SK-N-SH (cell line): ENCODE results near the gene TRAPPC2L. TPM values are rescaled to one million over a fixed set of nuclear protein-coding genes. Genes with fewer than 3 reads are reported as not detected.

Experiments used
- CTCF ChIA-PET: fragments of 300-600, 350-600 bp; formaldehyde crosslinking; extraction: SDS; loops from one replicate; lab custom pipeline; 2021; lab: Yijun Ruan, JAX
- POLR2A ChIA-PET: fragments of 350-600 bp; sonication (Branson Sonifier 250); formaldehyde crosslinking; extraction: SDS; loops from one replicate; lab custom pipeline; 2020; ENCODE audit warnings: antibody characterized with exemption, inconsistent platforms; lab: Yijun Ruan, JAX
- DNase-seq: peaks from one replicate; pipeline ENCODE4 v3.0.0; 2012
- H2AFZ ChIP-seq: fragments of 200-600 bp; sonication (generic); 2 replicates; pipeline ENCODE4 v1.8.1; 2016; ENCODE audit warnings: antibody characterized with exemption, mild to moderate bottlenecking, low read depth
- H3F3A ChIP-seq: fragments of 200-600 bp; sonication (generic); replicated peaks from 2 replicates; pipeline ENCODE3; 2016; ENCODE audit warnings: antibody characterized with exemption, mild to moderate bottlenecking; ENCODE audit not compliant: insufficient read depth
- H3K27ac ChIP-seq, 2 experiments: fragments of 200-500 bp in 1 of 2; fragments of 200-600 bp in 1 of 2; sonication (Bioruptor generic) in 1 of 2; sonication (generic), shearing (Covaris generic) in 1 of 2; 2 replicates each; pipeline versions ENCODE4 v1.5.1 to v1.6.1; 2014 to 2016; ENCODE audit warnings: low read depth in 2 of 2, inconsistent platforms in 1 of 2, low read length in 1 of 2, mild to moderate bottlenecking in 1 of 2, mixed read lengths in 1 of 2
- H3K27me3 ChIP-seq: fragments of 200-600 bp; sonication (generic), shearing (Covaris generic); 2 replicates; pipeline ENCODE4 v1.6.1; 2016; ENCODE audit warnings: mixed run types; ENCODE audit not compliant: insufficient read depth
- H3K36me3 ChIP-seq, 2 experiments: fragments of 200-500 bp in 1 of 2; fragments of 200-600 bp in 1 of 2; sonication (Bioruptor generic) in 1 of 2; sonication (generic) in 1 of 2; replicated peaks in 1 of 2; 2 replicates each; pipeline versions ENCODE3 to v1.5.1; 2014 to 2016; ENCODE audit warnings: low read length in 1 of 2, mild to moderate bottlenecking in 1 of 2; ENCODE audit not compliant: insufficient read depth in 2 of 2, control insufficient read depth in 1 of 2
- H3K4me1 ChIP-seq, 2 experiments: fragments of 200-500 bp in 1 of 2; fragments of 200-600 bp in 1 of 2; sonication (Bioruptor generic) in 1 of 2; sonication (generic), shearing (Covaris generic) in 1 of 2; 2 replicates each; pipeline versions ENCODE4 v1.5.1 to v1.6.1; 2014 to 2016; ENCODE audit warnings: low read depth in 1 of 2, low read length in 1 of 2, mixed run types in 1 of 2; ENCODE audit not compliant: insufficient read depth in 2 of 2, control insufficient read depth in 1 of 2
- H3K4me2 ChIP-seq: fragments of 200-600 bp; sonication (generic), shearing (Covaris generic); 2 replicates; pipeline ENCODE4 v1.6.1; 2017; ENCODE audit warnings: mixed run types
- H3K4me3 ChIP-seq, 2 experiments: fragments of 200-500 bp in 1 of 2; fragments of 200-600 bp in 1 of 2; sonication (Bioruptor generic) in 1 of 2; sonication (generic), shearing (Covaris generic) in 1 of 2; 2 replicates each; pipeline versions ENCODE4 v1.5.1 to v1.8.1; 2014 to 2016; ENCODE audit warnings: low read depth in 2 of 2, inconsistent platforms in 1 of 2, low read length in 1 of 2, mild to moderate bottlenecking in 1 of 2, mixed read lengths in 1 of 2, moderate library complexity in 1 of 2
- H3K79me2 ChIP-seq: fragments of 200-600 bp; sonication (generic); 2 replicates; pipeline ENCODE4 v1.8.1; 2017; ENCODE audit warnings: mild to moderate bottlenecking; ENCODE audit not compliant: insufficient read depth
- H3K9ac ChIP-seq: fragments of 200-600 bp; sonication (generic); 2 replicates; pipeline ENCODE4 v1.6.1; 2017; ENCODE audit warnings: mixed run types
- H3K9me2 ChIP-seq: fragments of 200-600 bp; sonication (generic); 2 replicates; pipeline ENCODE4 v1.6.1; 2017; ENCODE audit warnings: mixed run types
- H3K9me3 ChIP-seq: fragments of 200-600 bp; sonication (generic); 2 replicates; pipeline ENCODE4 v1.6.1; 2017; ENCODE audit warnings: mixed run types, mild to moderate bottlenecking, moderate library complexity
- H4K20me1 ChIP-seq: fragments of 200-600 bp; sonication (generic); 2 replicates; pipeline ENCODE4 v1.6.1; 2017; ENCODE audit warnings: mild to moderate bottlenecking, mixed run types; ENCODE audit not compliant: insufficient read depth
- CHD2 ChIP-seq: fragments of 150-350 bp; IDR thresholded peaks from 2 replicates; pipeline ENCODE4 v1.6.1; 2018; ENCODE audit warnings: low read length; ENCODE audit not compliant: partially characterized antibody
- EP300 ChIP-seq, 2 experiments: IDR thresholded peaks; 2 replicates each; pipeline versions ENCODE4 v1.4.0 to v1.6.1; 2012; ENCODE audit warnings: borderline replicate concordance in 1 of 2, low read depth in 1 of 2, low read length in 1 of 2
- EZH2phosphoT487 ChIP-seq: fragments of 200-600 bp; sonication (generic); IDR thresholded peaks from 2 replicates; pipeline ENCODE4 v1.6.1; 2017; ENCODE audit warnings: low read depth, mixed run types, mild to moderate bottlenecking, antibody characterized with exemption, moderate library complexity, borderline replicate concordance
- GABPA ChIP-seq: IDR thresholded peaks from 2 replicates; pipeline ENCODE4 v1.4.0; 2012; ENCODE audit warnings: low read depth, mild to moderate bottlenecking
- GATA2 ChIP-seq: sonication (generic); formaldehyde crosslinking; IDR thresholded peaks from 2 replicates; pipeline ENCODE4 v1.5.0; 2020; ENCODE audit warnings: mild to moderate bottlenecking, missing genetic modification reagents
- JUND ChIP-seq: IDR thresholded peaks from 2 replicates; pipeline ENCODE4 v1.4.0; 2012
- NRF1 ChIP-seq: IDR thresholded peaks from 2 replicates; pipeline ENCODE4 v1.6.1; 2012; ENCODE audit warnings: low read depth, mild to moderate bottlenecking, low read length
- RAD21 ChIP-seq: IDR thresholded peaks from 2 replicates; pipeline ENCODE4 v1.6.1; 2012; ENCODE audit warnings: mild to moderate bottlenecking, low read length
- RXRA ChIP-seq: IDR thresholded peaks from 2 replicates; pipeline ENCODE4 v1.4.0; 2012; ENCODE audit warnings: low read depth, mild to moderate bottlenecking, borderline replicate concordance
- SIN3A ChIP-seq: IDR thresholded peaks from 2 replicates; pipeline ENCODE4 v1.6.1; 2012; ENCODE audit warnings: low read depth, mild to moderate bottlenecking, low read length, moderate library complexity, borderline replicate concordance
- TEAD4 ChIP-seq: IDR thresholded peaks from 2 replicates; pipeline ENCODE4 v1.4.0; 2012; ENCODE audit warnings: mild to moderate bottlenecking, borderline replicate concordance; ENCODE audit not compliant: insufficient read depth
- WGBS: methylation state at CpG from one replicate; pipeline ENCODE4 v1.1.6; 2017; ENCODE audit warnings: low lambda C conversion rate; 5-methylcytosine and 5-hydroxymethylcytosine counted together
- polyA plus RNA-seq, 3 experiments: library from polyadenylated mRNA; depleted of rRNA; stranded (reverse); fragments of >200 nt; gene quantifications; 2 replicates each; pipeline ENCODE4 v1.2.3, GENCODE V29; 2012
- TF ChIP-seq, protein P1 (sequence below): IDR thresholded peaks from 2 replicates; pipeline ENCODE4 v1.4.0; 2012; ENCODE audit warnings: low read depth
- TF ChIP-seq, protein P2 (sequence below): IDR thresholded peaks from 2 replicates; pipeline ENCODE4 v1.4.0; 2012; ENCODE audit warnings: low read depth, borderline replicate concordance
- TF ChIP-seq, protein P3 (sequence below): IDR thresholded peaks from 2 replicates; pipeline ENCODE4 v1.4.0; 2012; ENCODE audit warnings: low read depth, borderline replicate concordance

TRAPPC2L gene
- polyA plus RNA-seq, 1 of the 3 experiments (the other 2 are of a cell fraction) = 73.9 TPM

DNA sequence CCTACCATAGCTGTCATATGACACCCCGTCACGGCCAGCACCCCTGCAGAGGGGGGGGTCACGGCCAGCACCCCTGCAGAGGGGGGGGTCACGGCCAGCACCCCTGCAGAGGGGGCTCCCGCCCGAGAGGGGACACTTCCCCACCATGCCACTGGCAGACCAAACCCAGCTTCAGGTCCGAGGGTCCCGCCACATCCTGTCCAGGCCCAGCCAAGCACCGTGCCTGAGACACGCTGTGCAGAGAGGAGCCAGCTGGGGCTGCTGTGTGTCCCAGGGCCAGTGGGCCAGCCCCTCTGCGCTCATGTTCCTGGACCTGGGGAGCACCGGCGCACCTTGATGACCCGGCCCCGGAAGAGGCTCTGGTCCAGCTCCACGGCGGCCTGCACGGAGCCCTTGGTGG lies 7.6 kb downstream of the TRAPPC2L start:
- DNase-seq = no peak
- Histone ChIP-seq H3K9ac (no peak overlapping the region), H3K27ac (no peak overlapping the region), H3K4me2 (no peak overlapping the region), H3K9me2 (no peaks in the 10 kb centered on the region), H3K9me3 (no peaks in the 10 kb centered on the region), H3F3A (no peaks in the 10 kb centered on the region), H3K36me3 (peaks cover 3 to 22% of the 10 kb centered on the region in 2 experiments), H3K4me3 (no peak overlapping the region), H4K20me1 (no peaks in the 10 kb centered on the region), H2AFZ (no peak overlapping the region), H3K27me3 (peaks cover 23% of the 10 kb centered on the region), H3K4me1 (no peaks in the 10 kb centered on the region), H3K79me2 (no peaks in the 10 kb centered on the region)
- ChIA-PET CTCF (interaction anchor here (0.6 to 1.6 kb wide), 5 partner anchors 9 to 303 kb away, joined by 3 to 7 read pairs (median 3); no protein-coding TSS in a partner anchor), POLR2A (no interaction called here)
- TF ChIP-seq GABPA (no peak), TEAD4 (no peak), EP300 (IDR thresholded peaks at IDR 0.05; ENCODE audit: borderline replicate concordance in 1 of 2, low read depth in 1 of 2, low read length in 1 of 2) (no peak)
- 84% methylated on average over 5 of the region's 18 CpGs for WGBS

DNA sequence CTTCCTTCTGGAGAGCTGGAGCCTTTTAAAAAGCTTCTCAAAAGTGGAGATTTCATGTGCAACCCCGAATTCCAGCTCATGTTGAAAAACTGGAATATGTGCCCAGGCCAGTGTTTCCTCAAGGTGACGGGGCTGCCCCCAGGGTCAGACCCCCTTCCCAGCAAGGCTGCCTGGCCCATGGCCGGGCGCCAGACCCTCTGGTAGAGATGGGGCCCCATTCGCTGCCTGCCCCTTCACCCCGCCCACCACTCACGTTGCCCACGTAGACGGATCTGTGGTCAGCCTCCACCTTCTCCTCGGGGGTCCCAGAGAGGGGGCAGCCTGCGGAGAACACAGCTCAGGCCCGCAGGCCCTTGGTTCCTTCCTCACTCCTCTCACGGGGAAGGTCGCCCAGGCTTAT lies 8.4 kb downstream of the TRAPPC2L start:
- no peak overlapping the region for H3K4me2 ChIP-seq
- no peak overlapping the region for H3K27ac ChIP-seq
- no peaks in the 10 kb centered on the region for H3K9me3 ChIP-seq
- H3K4me3 ChIP-seq = no peak overlapping the region
- H2AFZ ChIP-seq = no peak overlapping the region
- H3K4me1 ChIP-seq = no peaks in the 10 kb centered on the region
- POLR2A ChIA-PET = no interaction called here
- no peak overlapping the region for H3K9ac ChIP-seq
- no peaks in the 10 kb centered on the region for H3F3A ChIP-seq
- WGBS = 29% methylated on average over 1 of the region's 14 CpGs
- H3K79me2 ChIP-seq = no peaks in the 10 kb centered on the region
- no peak for DNase-seq
- no peak for TF ChIP-seq SIN3A
- no peak for TF ChIP-seq EP300 (IDR thresholded peaks at IDR 0.05; ENCODE audit: borderline replicate concordance in 1 of 2, low read depth in 1 of 2, low read length in 1 of 2)
- TF ChIP-seq, protein P1, sequence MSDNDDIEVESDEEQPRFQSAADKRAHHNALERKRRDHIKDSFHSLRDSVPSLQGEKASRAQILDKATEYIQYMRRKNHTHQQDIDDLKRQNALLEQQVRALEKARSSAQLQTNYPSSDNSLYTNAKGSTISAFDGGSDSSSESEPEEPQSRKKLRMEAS = no peak
- TF ChIP-seq, protein P2, sequence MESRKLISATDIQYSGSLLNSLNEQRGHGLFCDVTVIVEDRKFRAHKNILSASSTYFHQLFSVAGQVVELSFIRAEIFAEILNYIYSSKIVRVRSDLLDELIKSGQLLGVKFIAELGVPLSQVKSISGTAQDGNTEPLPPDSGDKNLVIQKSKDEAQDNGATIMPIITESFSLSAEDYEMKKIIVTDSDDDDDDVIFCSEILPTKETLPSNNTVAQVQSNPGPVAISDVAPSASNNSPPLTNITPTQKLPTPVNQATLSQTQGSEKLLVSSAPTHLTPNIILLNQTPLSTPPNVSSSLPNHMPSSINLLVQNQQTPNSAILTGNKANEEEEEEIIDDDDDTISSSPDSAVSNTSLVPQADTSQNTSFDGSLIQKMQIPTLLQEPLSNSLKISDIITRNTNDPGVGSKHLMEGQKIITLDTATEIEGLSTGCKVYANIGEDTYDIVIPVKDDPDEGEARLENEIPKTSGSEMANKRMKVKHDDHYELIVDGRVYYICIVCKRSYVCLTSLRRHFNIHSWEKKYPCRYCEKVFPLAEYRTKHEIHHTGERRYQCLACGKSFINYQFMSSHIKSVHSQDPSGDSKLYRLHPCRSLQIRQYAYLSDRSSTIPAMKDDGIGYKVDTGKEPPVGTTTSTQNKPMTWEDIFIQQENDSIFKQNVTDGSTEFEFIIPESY = no peak
- no peak for TF ChIP-seq NRF1
- TF ChIP-seq RXRA = no peak
- TF ChIP-seq, protein P3, sequence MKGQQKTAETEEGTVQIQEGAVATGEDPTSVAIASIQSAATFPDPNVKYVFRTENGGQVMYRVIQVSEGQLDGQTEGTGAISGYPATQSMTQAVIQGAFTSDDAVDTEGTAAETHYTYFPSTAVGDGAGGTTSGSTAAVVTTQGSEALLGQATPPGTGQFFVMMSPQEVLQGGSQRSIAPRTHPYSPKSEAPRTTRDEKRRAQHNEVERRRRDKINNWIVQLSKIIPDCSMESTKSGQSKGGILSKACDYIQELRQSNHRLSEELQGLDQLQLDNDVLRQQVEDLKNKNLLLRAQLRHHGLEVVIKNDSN = no peak
- TF ChIP-seq JUND = no peak
- no peak for TF ChIP-seq EZH2phosphoT487
- no peak for TF ChIP-seq RAD21
- no peak for TF ChIP-seq GATA2 (CRISPR knock-in tag)
- TF ChIP-seq CHD2 = no peak
- no peak for TF ChIP-seq TEAD4
- peaks cover 0 to 14% of the 10 kb centered on the region in 2 experiments for H3K36me3 ChIP-seq
- no peaks in the 10 kb centered on the region for H4K20me1 ChIP-seq
- H3K27me3 ChIP-seq = peaks cover 31% of the 10 kb centered on the region
- no peaks in the 10 kb centered on the region for H3K9me2 ChIP-seq
- CTCF ChIA-PET = interaction anchor here (0.9 to 1.6 kb wide), 5 partner anchors 8 to 302 kb away, joined by 3 to 7 read pairs (median 4); partner anchors contain the start of genes GALNS and TRAPPC2L
